ENCODE measurements around the gene CST9.

CST9 gene, protein sequence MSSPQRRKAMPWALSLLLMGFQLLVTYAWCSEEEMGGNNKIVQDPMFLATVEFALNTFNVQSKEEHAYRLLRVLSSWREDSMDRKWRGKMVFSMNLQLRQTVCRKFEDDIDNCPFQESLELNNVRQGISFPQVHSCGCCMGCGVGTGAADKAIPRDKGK

GRCh38 chr20:23605867-23606651, at the start of gene CST9:
TSS of gene CST9 (minus strand) at chr20:23605917. CDS start at chr20:23605864, 53 bp downstream.
- H3K27ac ChIP-seq (ENCODE audit: low read depth, low read length): no peak within 1 kb of the TSS
- H3K36me3 ChIP-seq (ENCODE audit: control insufficient read depth, insufficient read depth, low read length): no peaks in the 10 kb centered on the region
- H3K4me1 ChIP-seq (ENCODE audit: control insufficient read depth, insufficient read depth, low read length): no peaks in the 10 kb centered on the region
- no peak within 1 kb of the TSS for H3K4me3 ChIP-seq (ENCODE audit: low read length)
- no peak within 1 kb of the TSS for H3K9ac ChIP-seq (ENCODE audit: low read length)
- no peaks in the 10 kb centered on the region for H3K27me3 ChIP-seq (ENCODE audit: control insufficient read depth, insufficient read depth, low read length)

DNA sequence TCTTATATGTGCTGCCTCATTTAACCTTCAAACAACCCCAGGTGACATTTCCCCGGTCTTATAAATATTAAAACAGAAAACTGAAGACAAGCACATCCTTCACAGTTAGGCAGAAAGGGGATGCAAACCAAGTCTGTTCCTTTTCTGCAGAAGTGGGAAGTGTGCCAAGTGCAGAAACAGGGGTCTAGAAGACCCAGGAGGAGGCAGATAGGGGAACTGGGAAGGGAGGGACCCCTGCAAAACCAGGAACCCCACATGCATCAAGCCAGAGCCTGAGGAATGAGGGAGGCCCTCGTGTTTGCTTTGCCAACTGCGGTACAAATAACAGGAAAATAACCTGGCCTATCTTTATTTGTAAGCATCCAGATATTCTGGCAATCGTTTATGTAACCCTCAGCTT, 49.0 kb upstream of the CST9 start:
- no peak overlapping the region for H3K27ac ChIP-seq (ENCODE audit: low read depth, low read length)

DNA sequence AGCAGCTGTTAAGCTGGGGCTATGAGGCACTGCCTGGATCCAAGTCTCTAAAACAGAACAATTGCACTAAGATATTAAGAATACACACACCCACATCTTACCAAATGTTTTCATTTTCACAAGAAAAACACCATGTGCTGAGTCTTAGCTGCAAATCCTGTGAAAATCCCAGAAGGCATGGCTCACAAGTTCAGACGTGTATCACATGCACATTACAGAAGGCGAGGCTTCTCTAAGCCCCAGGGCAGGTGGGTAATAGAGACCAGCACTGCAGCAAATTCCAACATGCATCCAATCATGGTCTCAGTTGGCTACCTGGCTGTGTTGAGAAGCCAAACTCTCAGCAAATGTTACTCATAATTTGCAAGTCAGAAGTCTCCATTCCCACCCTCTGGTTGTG, 48.3 kb upstream of the CST9 start:
- H3K4me3 ChIP-seq (ENCODE audit: low read length): no peak overlapping the region
- H3K9ac ChIP-seq (ENCODE audit: low read length): no peak overlapping the region
- no peaks in the 10 kb centered on the region for H3K4me1 ChIP-seq (ENCODE audit: control insufficient read depth, insufficient read depth, low read length)
- no peaks in the 10 kb centered on the region for H3K36me3 ChIP-seq (ENCODE audit: control insufficient read depth, insufficient read depth, low read length)
- H3K27ac ChIP-seq (ENCODE audit: low read depth, low read length): no peak overlapping the region
- no peaks in the 10 kb centered on the region for H3K27me3 ChIP-seq (ENCODE audit: control insufficient read depth, insufficient read depth, low read length)

More for the DNA sequence above, 49.0 kb upstream of the CST9 start:
- Histone ChIP-seq H3K4me1 (ENCODE audit: control insufficient read depth, insufficient read depth, low read length) (no peaks in the 10 kb centered on the region), H3K4me3 (ENCODE audit: low read length) (no peak overlapping the region), H3K36me3 (ENCODE audit: control insufficient read depth, insufficient read depth, low read length) (no peaks in the 10 kb centered on the region), H3K27me3 (ENCODE audit: control insufficient read depth, insufficient read depth, low read length) (no peaks in the 10 kb centered on the region), H3K9ac (ENCODE audit: low read length) (no peak overlapping the region)

GRCh38 chr20:23653400-23653938, 47.8 kb upstream of the CST9 start:
- H3K4me1 ChIP-seq (ENCODE audit: control insufficient read depth, insufficient read depth, low read length): no peaks in the 10 kb centered on the region
- no peaks in the 10 kb centered on the region for H3K36me3 ChIP-seq (ENCODE audit: control insufficient read depth, insufficient read depth, low read length)
- no peaks in the 10 kb centered on the region for H3K27me3 ChIP-seq (ENCODE audit: control insufficient read depth, insufficient read depth, low read length)
- H3K27ac ChIP-seq (ENCODE audit: low read depth, low read length): no peak overlapping the region
- no peak overlapping the region for H3K4me3 ChIP-seq (ENCODE audit: low read length)
- H3K9ac ChIP-seq (ENCODE audit: low read length): no peak overlapping the region

DNA sequence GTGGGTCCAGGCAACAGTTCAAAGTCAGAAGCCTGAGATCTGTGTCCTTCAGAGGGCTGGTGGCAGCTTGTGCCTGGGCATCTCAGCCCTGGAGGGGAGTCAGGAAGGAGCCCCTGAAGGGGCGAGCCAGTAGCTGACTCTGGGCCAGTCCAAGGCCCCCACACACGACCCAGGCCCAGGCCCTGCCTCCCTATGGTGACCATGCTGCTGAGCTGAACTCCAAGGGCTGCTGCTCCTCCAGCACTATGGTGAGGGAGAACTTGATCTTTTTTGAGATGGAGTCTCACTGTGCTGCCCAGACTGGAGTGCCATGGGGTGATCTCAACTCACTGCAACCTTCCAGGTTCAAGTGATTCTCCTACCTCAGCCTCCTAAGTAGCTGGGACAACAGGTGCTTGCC, 47.2 kb upstream of the CST9 start:
- Histone ChIP-seq H3K36me3 (ENCODE audit: control insufficient read depth, insufficient read depth, low read length) (no peaks in the 10 kb centered on the region), H3K4me3 (ENCODE audit: low read length) (no peak overlapping the region), H3K9ac (ENCODE audit: low read length) (no peak overlapping the region), H3K4me1 (ENCODE audit: control insufficient read depth, insufficient read depth, low read length) (no peaks in the 10 kb centered on the region), H3K27ac (ENCODE audit: low read depth, low read length) (no peak overlapping the region), H3K27me3 (ENCODE audit: control insufficient read depth, insufficient read depth, low read length) (no peaks in the 10 kb centered on the region)

DNA sequence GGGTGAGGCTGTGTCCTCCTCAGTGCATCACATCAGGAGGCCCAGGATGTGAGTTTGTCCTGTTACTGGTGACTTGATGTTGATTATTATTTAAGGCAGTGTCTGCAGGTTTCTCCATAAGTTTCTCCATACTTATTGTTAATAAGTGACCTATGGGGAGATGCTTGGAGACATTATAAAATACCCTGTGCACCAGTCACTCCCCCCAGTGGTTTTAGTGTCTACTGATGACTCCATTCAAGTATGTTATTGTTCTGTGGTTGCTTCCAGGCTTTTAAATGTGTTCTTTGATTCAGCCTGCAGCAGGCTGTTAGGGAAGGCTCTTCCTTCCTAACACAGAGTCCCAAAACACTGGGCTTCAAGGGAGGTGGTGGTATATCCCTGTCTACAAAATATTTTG, 46.7 kb upstream of the CST9 start:
- no peaks in the 10 kb centered on the region for H3K27me3 ChIP-seq (ENCODE audit: control insufficient read depth, insufficient read depth, low read length)
- H3K4me3 ChIP-seq (ENCODE audit: low read length): no peak overlapping the region
- no peaks in the 10 kb centered on the region for H3K36me3 ChIP-seq (ENCODE audit: control insufficient read depth, insufficient read depth, low read length)
- H3K27ac ChIP-seq (ENCODE audit: low read depth, low read length): no peak overlapping the region
- no peaks in the 10 kb centered on the region for H3K4me1 ChIP-seq (ENCODE audit: control insufficient read depth, insufficient read depth, low read length)
- H3K9ac ChIP-seq (ENCODE audit: low read length): no peak overlapping the region

GRCh38 chr20:23651117-23651516, 45.4 kb upstream of the CST9 start:
- Histone ChIP-seq H3K27ac (ENCODE audit: low read depth, low read length) (no peak overlapping the region), H3K9ac (ENCODE audit: low read length) (no peak overlapping the region), H3K27me3 (ENCODE audit: control insufficient read depth, insufficient read depth, low read length) (no peaks in the 10 kb centered on the region), H3K4me3 (ENCODE audit: low read length) (no peak overlapping the region), H3K36me3 (ENCODE audit: control insufficient read depth, insufficient read depth, low read length) (no peaks in the 10 kb centered on the region), H3K4me1 (ENCODE audit: control insufficient read depth, insufficient read depth, low read length) (no peaks in the 10 kb centered on the region)

GRCh38 chr20:23649830-23650417, 44.2 kb upstream of the CST9 start:
- Histone ChIP-seq H3K9ac (ENCODE audit: low read length) (no peak overlapping the region), H3K27ac (ENCODE audit: low read depth, low read length) (no peak overlapping the region), H3K4me3 (ENCODE audit: low read length) (no peak overlapping the region), H3K27me3 (ENCODE audit: control insufficient read depth, insufficient read depth, low read length) (no peaks in the 10 kb centered on the region), H3K36me3 (ENCODE audit: control insufficient read depth, insufficient read depth, low read length) (no peaks in the 10 kb centered on the region), H3K4me1 (ENCODE audit: control insufficient read depth, insufficient read depth, low read length) (no peaks in the 10 kb centered on the region)

DNA sequence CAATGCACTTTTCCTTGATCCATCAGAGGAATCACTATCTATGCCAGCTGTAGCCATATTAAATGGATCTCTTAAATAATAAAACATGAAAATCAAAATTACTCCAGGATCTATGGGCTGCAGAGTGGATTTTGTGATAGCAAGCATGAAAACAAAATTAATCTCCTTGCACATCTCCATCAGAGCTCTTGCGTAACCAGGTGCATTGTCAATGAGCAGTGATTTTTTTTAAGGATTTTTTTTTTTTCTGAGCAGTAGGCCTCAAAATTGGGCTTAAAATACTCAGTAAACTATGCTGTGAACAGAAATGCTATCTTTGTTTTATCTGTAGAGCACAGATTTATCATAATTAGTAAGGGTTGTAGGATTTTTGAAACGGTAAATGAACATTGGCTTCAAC, 43.5 kb upstream of the CST9 start:
- H3K4me3 ChIP-seq (ENCODE audit: low read length): no peak overlapping the region
- H3K27me3 ChIP-seq (ENCODE audit: control insufficient read depth, insufficient read depth, low read length): no peaks in the 10 kb centered on the region
- no peaks in the 10 kb centered on the region for H3K4me1 ChIP-seq (ENCODE audit: control insufficient read depth, insufficient read depth, low read length)
- no peak overlapping the region for H3K9ac ChIP-seq (ENCODE audit: low read length)
- H3K36me3 ChIP-seq (ENCODE audit: control insufficient read depth, insufficient read depth, low read length): no peaks in the 10 kb centered on the region
- no peak overlapping the region for H3K27ac ChIP-seq (ENCODE audit: low read depth, low read length)

DNA sequence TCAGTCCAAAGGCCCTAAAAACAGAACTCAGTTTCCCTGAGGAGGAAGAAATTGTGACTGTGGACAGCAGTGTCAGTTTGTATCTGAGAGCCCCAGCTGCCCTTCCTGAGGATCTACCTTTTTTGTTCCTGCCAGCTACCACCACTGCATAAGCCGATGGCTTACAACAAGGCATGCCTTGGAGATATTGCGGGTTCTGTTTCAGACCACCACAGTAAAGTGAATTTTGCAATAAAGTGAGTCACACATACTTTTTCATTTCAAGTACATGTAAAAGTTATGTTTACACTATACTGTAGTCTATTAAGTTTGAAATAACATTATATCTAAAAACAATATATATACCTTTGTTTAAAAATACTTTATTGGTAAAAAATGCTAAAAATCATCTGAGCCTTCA, 41.6 kb upstream of the CST9 start:
- Histone ChIP-seq H3K27ac (ENCODE audit: low read depth, low read length) (no peak overlapping the region), H3K36me3 (ENCODE audit: control insufficient read depth, insufficient read depth, low read length) (no peaks in the 10 kb centered on the region), H3K9ac (ENCODE audit: low read length) (no peak overlapping the region), H3K27me3 (ENCODE audit: control insufficient read depth, insufficient read depth, low read length) (no peaks in the 10 kb centered on the region), H3K4me3 (ENCODE audit: low read length) (no peak overlapping the region), H3K4me1 (ENCODE audit: control insufficient read depth, insufficient read depth, low read length) (no peaks in the 10 kb centered on the region)

- H3K27ac ChIP-seq (ENCODE audit: low read depth, low read length): no peak overlapping the region
- H3K4me1 ChIP-seq (ENCODE audit: control insufficient read depth, insufficient read depth, low read length): no peaks in the 10 kb centered on the region
- H3K27me3 ChIP-seq (ENCODE audit: control insufficient read depth, insufficient read depth, low read length): no peaks in the 10 kb centered on the region
- H3K36me3 ChIP-seq (ENCODE audit: control insufficient read depth, insufficient read depth, low read length): no peaks in the 10 kb centered on the region
- no peak overlapping the region for H3K4me3 ChIP-seq (ENCODE audit: low read length)
- H3K9ac ChIP-seq (ENCODE audit: low read length): no peak overlapping the region
Measured at GRCh38 chr20:23646106-23646873, 40.6 kb upstream of the CST9 start.

GRCh38 chr20:23645575-23645974, 39.9 kb upstream of the CST9 start:
- no peak overlapping the region for H3K9ac ChIP-seq (ENCODE audit: low read length)
- H3K4me3 ChIP-seq (ENCODE audit: low read length): no peak overlapping the region
- no peaks in the 10 kb centered on the region for H3K27me3 ChIP-seq (ENCODE audit: control insufficient read depth, insufficient read depth, low read length)
- H3K27ac ChIP-seq (ENCODE audit: low read depth, low read length): no peak overlapping the region
- no peaks in the 10 kb centered on the region for H3K4me1 ChIP-seq (ENCODE audit: control insufficient read depth, insufficient read depth, low read length)
- H3K36me3 ChIP-seq (ENCODE audit: control insufficient read depth, insufficient read depth, low read length): no peaks in the 10 kb centered on the region

Measured in rectal smooth muscle tissue (tissue), 1 donor.